GM18499 (cell line): ENCODE measurements around the gene LRRK1.
"Not testable (repeated sequence)": the region's sequence is repeated elsewhere in the genome, so short reads cannot be mapped to it uniquely, and the experiment has no call there.

Experiments used
- ATAC-seq: cut with Tn5 transposase; IDR thresholded peaks from one replicate; pipeline ENCODE4 v1.9.1; 2021; ENCODE audit warnings: moderate number of reproducible peaks; ENCODE audit not compliant: insufficient read depth, unreplicated experiment

The LRRK1 gene

GRCh38 chr15:101064795-101065569, 145.8 kb downstream of the LRRK1 start:
- no peak for ATAC-seq

GRCh38 chr15:101065570-101066221, 146.5 kb downstream of the LRRK1 start:
- ATAC-seq: no peak

GRCh38 chr15:101066501-101067408, 147.6 kb downstream of the LRRK1 start:
- no peak for ATAC-seq

- no peak for ATAC-seq
Observed at GRCh38 chr15:101067660-101068522, 148.7 kb downstream of the LRRK1 start.

- ATAC-seq: no peak
Observed at GRCh38 chr15:101068523-101068960, 149.4 kb downstream of the LRRK1 start.

GRCh38 chr15:101068961-101069653, 149.9 kb downstream of the LRRK1 start:
- no peak for ATAC-seq

- ATAC-seq: no peak
Observed at GRCh38 chr15:101069654-101069973, 150.5 kb downstream of the LRRK1 start.

- no peak for ATAC-seq
Observed at GRCh38 chr15:101070024-101070423, 150.9 kb downstream of the LRRK1 start.

- no peak for ATAC-seq
Observed at GRCh38 chr15:101070502-101071273, 151.5 kb downstream of the LRRK1 start.

GRCh38 chr15:101071651-101072050, 152.5 kb downstream of the LRRK1 start:
- no peak for ATAC-seq

- not testable (repeated sequence) for ATAC-seq
Observed at GRCh38 chr15:101072235-101072634, 153.1 kb downstream of the LRRK1 start.

- ATAC-seq: not testable (repeated sequence)
Observed at GRCh38 chr15:101077806-101078668, 158.9 kb downstream of the LRRK1 start.

- no peak for ATAC-seq
Observed at GRCh38 chr15:101078669-101079323, 159.6 kb downstream of the LRRK1 start.

- ATAC-seq: no peak
Observed at GRCh38 chr15:101081900-101082299, 162.7 kb downstream of the LRRK1 start.

GRCh38 chr15:101083336-101084045, 164.3 kb downstream of the LRRK1 start:
- no peak for ATAC-seq

GRCh38 chr15:101084801-101085200, 165.6 kb downstream of the LRRK1 start:
- no peak for ATAC-seq

GRCh38 chr15:101085311-101085700, 166.1 kb downstream of the LRRK1 start:
- ATAC-seq: no peak
